ENCODE measurements around the gene L1TD1.
"Not testable (repeated sequence)": the region's sequence is repeated elsewhere in the genome, so short reads cannot be mapped to it uniquely, and the experiment has no call there.

The L1TD1 gene

DNA sequence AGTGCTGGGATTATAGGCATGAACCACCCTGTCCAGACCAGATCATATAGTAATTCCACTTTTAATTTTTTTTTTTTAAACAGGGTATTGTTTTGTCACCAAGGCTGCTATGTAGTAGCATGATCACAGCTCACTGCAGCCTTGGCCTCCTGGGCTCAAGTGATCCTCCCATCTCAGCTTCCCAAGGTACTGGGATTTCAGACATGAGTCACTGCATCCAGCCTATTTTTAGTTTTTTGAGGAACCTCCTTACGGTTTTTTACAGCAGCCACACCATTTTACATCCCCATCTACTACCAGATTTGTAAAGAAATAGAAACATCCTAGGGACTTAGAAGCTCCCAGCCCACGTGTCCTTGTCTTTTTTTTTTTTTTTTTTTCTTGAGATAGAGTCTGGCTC lies 24.0 kb downstream of the L1TD1 start:
- Histone ChIP-seq H3K4me2 (ENCODE audit: insufficient read depth, low read length, poor library complexity, severe bottlenecking) (no peak overlapping the region), H4K8ac (ENCODE audit: low read depth, low read length) (no peak overlapping the region), H3K4ac (ENCODE audit: low read length) (no peak overlapping the region), H3K79me1 (ENCODE audit: low read depth, low read length) (peaks cover 3% of the 10 kb centered on the region), H3K4me1 (ENCODE audit: control insufficient read depth in 2 of 2, insufficient read depth in 1 of 2, low read depth in 1 of 2, low read length in 2 of 2) (no peaks in the 10 kb centered on the region), H2BK5ac (ENCODE audit: low read length) (no peak overlapping the region), H3K9me3 (replicated peaks in 1 of 2; ENCODE audit: control insufficient read depth in 2 of 2, insufficient read depth in 1 of 2, low read depth in 1 of 2, low read length in 2 of 2) (no peaks in the 10 kb centered on the region), H3K14ac (ENCODE audit: low read length) (no peak overlapping the region), H3K23ac (ENCODE audit: low read depth, low read length, poor library complexity) (no peak overlapping the region), H2BK15ac (ENCODE audit: low read length) (no peak overlapping the region), H2AFZ (ENCODE audit: low read length) (no peak overlapping the region), H3K4me3 (ENCODE audit: low read length in 2 of 2) (no peak overlapping the region), H2AK5ac (ENCODE audit: low read depth, low read length) (no peak overlapping the region), H4K91ac (ENCODE audit: low read depth, low read length, poor library complexity) (no peak overlapping the region), H3K36me3 (replicated peaks in 1 of 2; ENCODE audit: control insufficient read depth in 2 of 2, insufficient read depth in 2 of 2, low read length in 2 of 2) (no peaks in the 10 kb centered on the region), H2BK12ac (ENCODE audit: low read length) (no peak overlapping the region), H3K27me3 (ENCODE audit: control insufficient read depth in 3 of 3, insufficient read depth in 3 of 3, low read depth in 1 of 3, low read length in 3 of 3) (no peaks in the 10 kb centered on the region), H2BK120ac (ENCODE audit: low read depth, low read length) (no peak overlapping the region), H3K27ac (replicated peaks; ENCODE audit: low read length) (no peak overlapping the region), H3K18ac (ENCODE audit: low read length) (no peak overlapping the region), H3K9ac (ENCODE audit: low read depth, low read length, poor library complexity) (no peak overlapping the region)
- no peak for DNase-seq (ENCODE audit: low spot score)
- no CpG with 5 or more reads among the region's 2 CpGs for WGBS, 2 donors (ENCODE audit: extremely low coverage in 2 of 2, insufficient read length in 2 of 2, insufficient replicate concordance in 1 of 2)

DNA sequence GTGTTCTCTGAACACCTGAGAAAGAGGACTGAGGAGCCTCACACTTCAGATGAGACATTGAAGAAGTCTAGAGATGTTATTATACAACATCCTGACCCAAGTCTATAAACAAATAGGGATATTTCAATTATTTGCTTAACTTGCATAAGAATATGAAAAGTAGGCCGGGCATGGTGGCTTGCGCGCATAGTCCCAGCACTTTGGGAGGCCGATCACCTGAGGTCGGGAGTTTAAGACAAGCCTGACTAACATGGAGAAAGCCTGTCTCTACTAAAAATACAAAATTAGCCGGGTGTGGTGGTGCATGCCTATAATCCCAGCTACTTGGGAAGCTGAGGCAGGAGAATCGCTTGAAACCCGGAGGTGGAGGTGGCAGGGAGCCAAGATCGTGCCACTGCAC lies 25.8 kb downstream of the L1TD1 start:
- H3K14ac ChIP-seq (ENCODE audit: low read length); H3K4ac ChIP-seq (ENCODE audit: low read length); H3K23ac ChIP-seq (ENCODE audit: low read depth, low read length, poor library complexity); DNase-seq (ENCODE audit: low spot score); H2BK15ac ChIP-seq (ENCODE audit: low read length); H3K36me3 ChIP-seq (replicated peaks in 1 of 2; ENCODE audit: control insufficient read depth in 2 of 2, insufficient read depth in 2 of 2, low read length in 2 of 2); H3K9me3 ChIP-seq (replicated peaks in 1 of 2; ENCODE audit: control insufficient read depth in 2 of 2, insufficient read depth in 1 of 2, low read depth in 1 of 2, low read length in 2 of 2); H4K91ac ChIP-seq (ENCODE audit: low read depth, low read length, poor library complexity); H3K79me1 ChIP-seq (ENCODE audit: low read depth, low read length); H2AFZ ChIP-seq (ENCODE audit: low read length); H3K27ac ChIP-seq (replicated peaks; ENCODE audit: low read length); H3K9ac ChIP-seq (ENCODE audit: low read depth, low read length, poor library complexity); H3K27me3 ChIP-seq (ENCODE audit: control insufficient read depth in 3 of 3, insufficient read depth in 3 of 3, low read depth in 1 of 3, low read length in 3 of 3); H3K18ac ChIP-seq (ENCODE audit: low read length); H4K8ac ChIP-seq (ENCODE audit: low read depth, low read length); H2BK5ac ChIP-seq (ENCODE audit: low read length); H3K4me3 ChIP-seq (ENCODE audit: low read length in 2 of 2); H3K4me1 ChIP-seq (ENCODE audit: control insufficient read depth in 2 of 2, insufficient read depth in 1 of 2, low read depth in 1 of 2, low read length in 2 of 2); H2BK120ac ChIP-seq (ENCODE audit: low read depth, low read length); H3K4me2 ChIP-seq (ENCODE audit: insufficient read depth, low read length, poor library complexity, severe bottlenecking); H2AK5ac ChIP-seq (ENCODE audit: low read depth, low read length); H2BK12ac ChIP-seq (ENCODE audit: low read length): not testable (repeated sequence)
- no CpG with 5 or more reads among the region's 9 CpGs for WGBS, 2 donors (ENCODE audit: extremely low coverage in 2 of 2, insufficient read length in 2 of 2, insufficient replicate concordance in 1 of 2)

DNA sequence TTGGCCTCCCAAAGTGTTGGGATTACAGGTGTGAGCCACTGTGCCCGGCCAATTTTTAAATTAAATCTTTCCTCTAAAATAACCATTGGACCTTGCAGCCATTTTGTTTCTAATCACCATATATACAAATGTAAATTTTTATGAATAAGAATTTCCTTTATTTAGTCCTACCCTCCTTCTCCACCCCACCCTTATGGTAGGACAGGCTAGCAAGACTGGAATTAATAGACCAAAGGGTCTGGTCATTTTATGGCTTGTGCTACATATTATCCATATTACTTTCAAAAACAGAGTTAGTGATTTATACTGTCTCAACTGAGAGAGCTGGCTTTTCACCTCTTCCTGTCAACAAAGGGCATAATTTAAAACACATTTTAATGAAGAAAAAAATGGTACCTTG lies 26.5 kb downstream of the L1TD1 start:
- Histone ChIP-seq H2BK5ac (ENCODE audit: low read length) (no peak overlapping the region), H3K36me3 (replicated peaks in 1 of 2; ENCODE audit: control insufficient read depth in 2 of 2, insufficient read depth in 2 of 2, low read length in 2 of 2) (no peaks in the 10 kb centered on the region), H4K8ac (ENCODE audit: low read depth, low read length) (no peak overlapping the region), H3K14ac (ENCODE audit: low read length) (no peak overlapping the region), H3K4ac (ENCODE audit: low read length) (no peak overlapping the region), H3K79me1 (ENCODE audit: low read depth, low read length) (no peaks in the 10 kb centered on the region), H3K27ac (replicated peaks; ENCODE audit: low read length) (no peak overlapping the region), H2BK120ac (ENCODE audit: low read depth, low read length) (no peak overlapping the region), H2BK15ac (ENCODE audit: low read length) (no peak overlapping the region), H3K9me3 (replicated peaks in 1 of 2; ENCODE audit: control insufficient read depth in 2 of 2, insufficient read depth in 1 of 2, low read depth in 1 of 2, low read length in 2 of 2) (no peaks in the 10 kb centered on the region), H4K91ac (ENCODE audit: low read depth, low read length, poor library complexity) (no peak overlapping the region), H2AK5ac (ENCODE audit: low read depth, low read length) (no peak overlapping the region), H3K4me1 (ENCODE audit: control insufficient read depth in 2 of 2, insufficient read depth in 1 of 2, low read depth in 1 of 2, low read length in 2 of 2) (no peaks in the 10 kb centered on the region), H3K27me3 (ENCODE audit: control insufficient read depth in 3 of 3, insufficient read depth in 3 of 3, low read depth in 1 of 3, low read length in 3 of 3) (no peaks in the 10 kb centered on the region), H3K18ac (ENCODE audit: low read length) (no peak overlapping the region), H2BK12ac (ENCODE audit: low read length) (no peak overlapping the region), H3K4me3 (ENCODE audit: low read length in 2 of 2) (no peak overlapping the region), H3K9ac (ENCODE audit: low read depth, low read length, poor library complexity) (no peak overlapping the region), H2AFZ (ENCODE audit: low read length) (no peak overlapping the region), H3K23ac (ENCODE audit: low read depth, low read length, poor library complexity) (no peak overlapping the region), H3K4me2 (ENCODE audit: insufficient read depth, low read length, poor library complexity, severe bottlenecking) (no peak overlapping the region)
- WGBS, 2 donors (ENCODE audit: extremely low coverage in 2 of 2, insufficient read length in 2 of 2, insufficient replicate concordance in 1 of 2) = no CpG with 5 or more reads among the region's 1 CpG
- no peak for DNase-seq (ENCODE audit: low spot score)

DNA sequence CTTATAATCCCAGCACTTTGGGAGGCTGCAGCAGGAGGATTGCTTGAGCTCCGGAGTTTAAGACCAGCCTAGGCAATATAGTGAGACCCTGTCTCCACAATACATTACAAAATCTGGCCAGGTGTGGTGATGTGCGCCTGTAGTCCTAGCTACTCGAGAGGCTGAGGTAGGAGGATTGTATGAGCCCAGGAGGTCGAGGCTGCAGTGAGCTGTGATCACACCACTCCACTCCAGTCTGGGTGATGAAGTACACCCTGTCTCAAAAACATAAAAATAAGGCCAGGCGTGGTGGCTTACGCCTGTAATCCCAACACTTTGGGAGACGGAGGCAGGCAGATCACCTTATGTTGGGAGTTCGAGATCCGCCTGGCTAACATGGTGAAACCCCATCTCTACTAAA lies 27.7 kb downstream of the L1TD1 start:
- Histone ChIP-seq H3K4me3 (ENCODE audit: low read length in 2 of 2) (no peak overlapping the region), H3K27me3 (ENCODE audit: control insufficient read depth in 3 of 3, insufficient read depth in 3 of 3, low read depth in 1 of 3, low read length in 3 of 3) (no peaks in the 10 kb centered on the region), H4K8ac (ENCODE audit: low read depth, low read length) (no peak overlapping the region), H2BK12ac (ENCODE audit: low read length) (no peak overlapping the region), H3K23ac (ENCODE audit: low read depth, low read length, poor library complexity) (no peak overlapping the region), H4K91ac (ENCODE audit: low read depth, low read length, poor library complexity) (no peak overlapping the region), H3K27ac (replicated peaks; ENCODE audit: low read length) (no peak overlapping the region), H3K9me3 (replicated peaks in 1 of 2; ENCODE audit: control insufficient read depth in 2 of 2, insufficient read depth in 1 of 2, low read depth in 1 of 2, low read length in 2 of 2) (no peaks in the 10 kb centered on the region), H2BK15ac (ENCODE audit: low read length) (no peak overlapping the region), H2BK5ac (ENCODE audit: low read length) (no peak overlapping the region), H3K36me3 (replicated peaks in 1 of 2; ENCODE audit: control insufficient read depth in 2 of 2, insufficient read depth in 2 of 2, low read length in 2 of 2) (peaks cover 0 to 2% of the 10 kb centered on the region in 2 donors), H3K18ac (ENCODE audit: low read length) (no peak overlapping the region), H2AK5ac (ENCODE audit: low read depth, low read length) (no peak overlapping the region), H3K79me1 (ENCODE audit: low read depth, low read length) (no peaks in the 10 kb centered on the region), H2BK120ac (ENCODE audit: low read depth, low read length) (no peak overlapping the region), H3K4ac (ENCODE audit: low read length) (no peak overlapping the region), H3K9ac (ENCODE audit: low read depth, low read length, poor library complexity) (no peak overlapping the region), H3K4me1 (ENCODE audit: control insufficient read depth in 2 of 2, insufficient read depth in 1 of 2, low read depth in 1 of 2, low read length in 2 of 2) (no peaks in the 10 kb centered on the region), H3K14ac (ENCODE audit: low read length) (no peak overlapping the region), H3K4me2 (ENCODE audit: insufficient read depth, low read length, poor library complexity, severe bottlenecking) (no peak overlapping the region), H2AFZ (ENCODE audit: low read length) (no peak overlapping the region)
- DNase-seq (ENCODE audit: low spot score) = no peak
- no CpG with 5 or more reads among the region's 9 CpGs for WGBS, 2 donors (ENCODE audit: extremely low coverage in 2 of 2, insufficient read length in 2 of 2, insufficient replicate concordance in 1 of 2)

Data from neuronal stem cell (in vitro differentiated cells).